ENCODE results near the gene RAI1.
A peak's percentile ranks its signal among the peaks of the same experiment; 100 is the strongest.

RAI1 gene

GRCh38 chr17:17732444-17732843 is 51.2 kb downstream of the RAI1 start:
- DNase-seq (ENCODE audit: low spot score), result no peak

GRCh38 chr17:17732892-17733670 is 51.8 kb downstream of the RAI1 start:
- no peak for DNase-seq (ENCODE audit: low spot score)

- DNase-seq (ENCODE audit: low spot score), result no peak
Measured at GRCh38 chr17:17736205-17737183, 55.2 kb downstream of the RAI1 start.

- no peak for DNase-seq (ENCODE audit: low spot score)
Measured at GRCh38 chr17:17737961-17738894, 57.0 kb downstream of the RAI1 start.

GRCh38 chr17:17738901-17739300 is 57.6 kb downstream of the RAI1 start:
- DNase-seq (ENCODE audit: low spot score), result no peak

- DNase-seq (ENCODE audit: low spot score), result no peak
Measured at GRCh38 chr17:17739388-17740066, 58.3 kb downstream of the RAI1 start.

GRCh38 chr17:17740615-17741348 is 59.5 kb downstream of the RAI1 start:
- peak; percentile 56 for DNase-seq (ENCODE audit: low spot score)

- no peak for DNase-seq (ENCODE audit: low spot score)
Measured at GRCh38 chr17:17741349-17742023, 60.2 kb downstream of the RAI1 start.

GRCh38 chr17:17742133-17742621 is 60.9 kb downstream of the RAI1 start:
- DNase-seq (ENCODE audit: low spot score), result no peak

- no peak for DNase-seq (ENCODE audit: low spot score)
Measured at GRCh38 chr17:17742688-17743390, 61.6 kb downstream of the RAI1 start.

GRCh38 chr17:17743391-17744112 is 62.3 kb downstream of the RAI1 start:
- no peak for DNase-seq (ENCODE audit: low spot score)

GRCh38 chr17:17744116-17744515 is 62.9 kb downstream of the RAI1 start:
- DNase-seq (ENCODE audit: low spot score), result no peak

- no peak for DNase-seq (ENCODE audit: low spot score)
Measured at GRCh38 chr17:17745476-17746455, 64.5 kb downstream of the RAI1 start.

- no peak for DNase-seq (ENCODE audit: low spot score)
Measured at GRCh38 chr17:17748179-17748578, 66.9 kb downstream of the RAI1 start.

- no peak for DNase-seq (ENCODE audit: low spot score)
Measured at GRCh38 chr17:17748604-17749003, 67.3 kb downstream of the RAI1 start.

GRCh38 chr17:17749025-17749772 is 67.9 kb downstream of the RAI1 start:
- DNase-seq (ENCODE audit: low spot score), result no peak
